Mesothelial cell of epicardium (in vitro differentiated cells): ENCODE results near the gene POLR3GL. TPM values are rescaled to one million over a fixed set of nuclear protein-coding genes. Genes with fewer than 3 reads are reported as not detected.

Source experiments
- DNase-seq, 2 experiments: peaks; one replicate each; pipeline ENCODE4 v3.0.0; 2021; ENCODE audit warnings: low spot score in 2 of 2; ENCODE audit not compliant: unreplicated experiment in 2 of 2
- H3K27ac Mint-ChIP-seq: 2 replicates; pipeline ENCODE4 v1.8.0; 2021; ENCODE audit warnings: mixed read lengths
- H3K27me3 Mint-ChIP-seq: 2 replicates; pipeline ENCODE4 v1.8.0; 2021; ENCODE audit warnings: low read depth, mixed read lengths
- H3K36me3 Mint-ChIP-seq: 2 replicates; pipeline ENCODE4 v1.8.0; 2021; ENCODE audit warnings: mixed read lengths
- H3K4me1 Mint-ChIP-seq: 2 replicates; pipeline ENCODE4 v1.8.0; 2021; ENCODE audit warnings: mixed read lengths
- H3K4me3 Mint-ChIP-seq: 2 replicates; pipeline ENCODE4 v1.8.0; 2021; ENCODE audit warnings: mild to moderate bottlenecking, moderate library complexity, mixed read lengths
- H3K9me3 Mint-ChIP-seq: 2 replicates; pipeline ENCODE4 v1.8.0; 2021; ENCODE audit warnings: mixed read lengths
- total RNA-seq: library from RNA; stranded (reverse); gene quantifications from 3 replicates; pipeline ENCODE4 v1.2.1, GENCODE V29; 2021
- TF ChIP-seq, protein P1 (sequence below): fragments of 200-600 bp; sonication (generic); IDR thresholded peaks from one replicate; pipeline ENCODE4 v1.5.0; 2021; ENCODE audit warnings: antibody characterized with exemption; ENCODE audit not compliant: unreplicated experiment

Gene POLR3GL
- total RNA-seq, 1 donor from 2014 or later: 16.4 TPM

DNA sequence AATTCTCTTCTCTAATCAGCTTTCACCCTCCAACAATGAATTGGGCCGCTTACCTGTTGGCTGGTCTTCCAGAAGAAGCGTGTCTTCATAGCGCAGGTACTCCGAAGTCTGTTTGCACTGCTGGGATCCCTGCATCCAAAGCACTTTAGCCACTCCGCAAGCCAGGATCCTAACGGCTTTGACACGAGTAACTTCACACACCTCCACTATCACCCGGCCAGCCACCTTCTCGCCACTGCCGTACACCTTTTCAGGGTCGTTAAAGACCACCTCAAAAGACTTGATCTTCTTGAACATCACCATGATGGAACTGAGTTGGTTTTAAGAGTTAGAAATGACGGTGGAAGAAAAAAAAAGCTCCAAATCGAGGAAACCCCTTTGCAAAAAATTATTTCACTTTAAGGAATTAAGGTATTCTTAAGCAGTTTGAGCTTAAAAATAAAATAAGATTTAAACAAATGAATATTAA, 31.5 kb downstream of the POLR3GL start:
- peaks cover 52% of the 10 kb centered on the region for H3K4me1 Mint-ChIP-seq
- H3K36me3 Mint-ChIP-seq: peaks cover 33% of the 10 kb centered on the region
- no peak for DNase-seq
- TF ChIP-seq, protein P1, sequence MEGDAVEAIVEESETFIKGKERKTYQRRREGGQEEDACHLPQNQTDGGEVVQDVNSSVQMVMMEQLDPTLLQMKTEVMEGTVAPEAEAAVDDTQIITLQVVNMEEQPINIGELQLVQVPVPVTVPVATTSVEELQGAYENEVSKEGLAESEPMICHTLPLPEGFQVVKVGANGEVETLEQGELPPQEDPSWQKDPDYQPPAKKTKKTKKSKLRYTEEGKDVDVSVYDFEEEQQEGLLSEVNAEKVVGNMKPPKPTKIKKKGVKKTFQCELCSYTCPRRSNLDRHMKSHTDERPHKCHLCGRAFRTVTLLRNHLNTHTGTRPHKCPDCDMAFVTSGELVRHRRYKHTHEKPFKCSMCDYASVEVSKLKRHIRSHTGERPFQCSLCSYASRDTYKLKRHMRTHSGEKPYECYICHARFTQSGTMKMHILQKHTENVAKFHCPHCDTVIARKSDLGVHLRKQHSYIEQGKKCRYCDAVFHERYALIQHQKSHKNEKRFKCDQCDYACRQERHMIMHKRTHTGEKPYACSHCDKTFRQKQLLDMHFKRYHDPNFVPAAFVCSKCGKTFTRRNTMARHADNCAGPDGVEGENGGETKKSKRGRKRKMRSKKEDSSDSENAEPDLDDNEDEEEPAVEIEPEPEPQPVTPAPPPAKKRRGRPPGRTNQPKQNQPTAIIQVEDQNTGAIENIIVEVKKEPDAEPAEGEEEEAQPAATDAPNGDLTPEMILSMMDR: no peak
- H3K4me3 Mint-ChIP-seq: peak overlapping the region; percentile 99
- H3K27me3 Mint-ChIP-seq: no peaks in the 10 kb centered on the region
- no peaks in the 10 kb centered on the region for H3K9me3 Mint-ChIP-seq
- H3K27ac Mint-ChIP-seq: peak overlapping the region; percentile 98

DNA sequence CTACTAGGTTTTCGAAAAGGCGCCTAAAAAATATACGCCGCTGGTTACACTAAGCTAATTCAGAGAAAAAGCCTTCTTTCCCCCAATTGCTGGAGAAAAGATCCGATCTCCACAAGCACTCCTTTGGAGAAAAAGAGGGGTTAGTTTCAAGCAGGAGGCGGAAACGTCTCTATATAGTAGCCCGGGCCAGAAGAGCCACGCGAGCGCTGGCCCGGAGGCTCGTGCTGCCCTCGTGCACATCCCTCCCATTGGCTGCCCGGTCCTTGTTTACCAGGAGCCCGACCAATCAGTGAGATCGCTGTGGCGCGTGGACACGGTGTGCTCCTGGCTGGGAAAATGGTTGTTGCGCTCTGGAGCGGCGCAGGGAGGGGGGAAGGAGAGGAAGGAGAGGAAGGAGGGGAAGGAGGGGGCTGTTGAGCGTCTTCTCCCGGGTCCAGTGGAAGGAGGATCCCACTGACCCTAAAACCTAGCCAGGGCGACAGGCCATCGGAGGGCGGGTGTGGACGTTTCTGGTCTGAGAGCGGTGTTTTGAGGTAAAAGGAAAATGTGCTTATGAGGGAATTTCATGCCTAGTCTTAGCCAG, 32.0 kb downstream of the POLR3GL start, which contains the start of gene TXNIP:
TXNIP (minus strand) TSS at position 147 of the 583 bp plus-strand sequence. CDS start 313 bp downstream, outside the sequence.
- peaks cover 51% of the 10 kb centered on the region for H3K4me1 Mint-ChIP-seq
- peak within 1 kb of the TSS; percentile 98 for H3K27ac Mint-ChIP-seq

DNA sequence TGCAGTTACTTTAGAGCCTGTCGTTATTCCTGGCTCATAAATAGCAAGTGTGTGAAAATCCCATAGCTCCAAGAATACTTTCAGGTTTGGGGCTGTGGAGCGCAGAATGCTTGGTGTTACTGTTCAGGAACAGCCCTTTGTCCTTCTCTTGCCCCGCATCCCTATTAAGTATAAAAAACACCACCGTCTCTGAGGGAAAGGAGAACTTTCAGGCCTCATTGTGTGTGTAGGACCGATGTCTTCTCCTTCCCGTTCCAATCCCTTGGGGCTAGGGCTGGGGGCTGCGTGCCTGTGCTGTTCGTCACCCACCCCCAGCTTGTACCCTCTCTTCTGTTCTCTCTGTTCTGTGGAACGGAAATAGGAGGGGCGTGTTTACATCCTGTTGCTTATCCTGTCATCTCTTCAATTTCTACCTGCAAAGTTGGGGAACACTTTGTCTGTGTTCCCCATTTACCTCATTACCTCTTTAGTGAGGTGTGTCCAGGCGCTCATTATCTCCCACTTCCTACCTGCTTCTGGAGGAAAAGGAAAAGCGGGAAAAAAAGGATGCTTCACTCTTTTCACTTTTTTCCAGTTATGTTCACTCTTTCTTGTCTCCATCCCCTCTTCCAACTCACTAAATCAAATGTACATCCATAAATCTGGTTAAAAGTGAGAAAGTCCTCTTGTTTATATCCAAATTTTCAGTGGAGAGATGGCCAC, 32.7 kb downstream of the POLR3GL start:
- DNase-seq: no peak
- Mint-ChIP-seq H3K9me3 (no peaks in the 10 kb centered on the region), H3K4me3 (peak overlapping the region; percentile 99), H3K27me3 (no peaks in the 10 kb centered on the region), H3K36me3 (peaks cover 30% of the 10 kb centered on the region), H3K27ac (peak overlapping the region; percentile 98), H3K4me1 (peaks cover 45% of the 10 kb centered on the region)
- TF ChIP-seq, protein P1: no peak

More for the DNA sequence above, 32.0 kb downstream of the POLR3GL start, which contains the start of gene TXNIP:
- Mint-ChIP-seq H3K9me3 (no peaks in the 10 kb centered on the region), H3K4me3 (peak within 1 kb of the TSS; percentile 99), H3K36me3 (peaks cover 33% of the 10 kb centered on the region), H3K27me3 (no peaks in the 10 kb centered on the region)
- TF ChIP-seq, protein P1: no peak
- DNase-seq: peak; percentile 94 to 97

DNA sequence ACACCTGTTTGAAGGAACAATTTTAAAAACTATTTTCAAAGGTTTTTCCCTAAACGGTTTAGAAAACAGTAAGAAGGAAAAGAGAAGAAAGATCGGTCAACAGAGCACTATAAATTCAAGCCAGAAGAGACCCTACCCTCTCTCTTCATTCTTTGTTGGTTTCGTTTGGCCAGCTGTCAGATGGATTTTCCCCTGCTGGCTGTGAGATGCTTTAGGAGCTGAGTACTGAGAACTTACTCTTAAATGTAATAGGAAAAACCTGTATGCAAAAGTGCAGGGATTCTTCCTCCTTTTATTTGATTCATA, 33.2 kb downstream of the POLR3GL start:
- Mint-ChIP-seq H3K27me3 (no peaks in the 10 kb centered on the region), H3K27ac (peak overlapping the region; percentile 98), H3K4me3 (peak overlapping the region; percentile 99), H3K9me3 (no peaks in the 10 kb centered on the region), H3K4me1 (peaks cover 41% of the 10 kb centered on the region), H3K36me3 (peaks cover 26% of the 10 kb centered on the region)
- no peak for DNase-seq
- TF ChIP-seq, protein P1: no peak

DNA sequence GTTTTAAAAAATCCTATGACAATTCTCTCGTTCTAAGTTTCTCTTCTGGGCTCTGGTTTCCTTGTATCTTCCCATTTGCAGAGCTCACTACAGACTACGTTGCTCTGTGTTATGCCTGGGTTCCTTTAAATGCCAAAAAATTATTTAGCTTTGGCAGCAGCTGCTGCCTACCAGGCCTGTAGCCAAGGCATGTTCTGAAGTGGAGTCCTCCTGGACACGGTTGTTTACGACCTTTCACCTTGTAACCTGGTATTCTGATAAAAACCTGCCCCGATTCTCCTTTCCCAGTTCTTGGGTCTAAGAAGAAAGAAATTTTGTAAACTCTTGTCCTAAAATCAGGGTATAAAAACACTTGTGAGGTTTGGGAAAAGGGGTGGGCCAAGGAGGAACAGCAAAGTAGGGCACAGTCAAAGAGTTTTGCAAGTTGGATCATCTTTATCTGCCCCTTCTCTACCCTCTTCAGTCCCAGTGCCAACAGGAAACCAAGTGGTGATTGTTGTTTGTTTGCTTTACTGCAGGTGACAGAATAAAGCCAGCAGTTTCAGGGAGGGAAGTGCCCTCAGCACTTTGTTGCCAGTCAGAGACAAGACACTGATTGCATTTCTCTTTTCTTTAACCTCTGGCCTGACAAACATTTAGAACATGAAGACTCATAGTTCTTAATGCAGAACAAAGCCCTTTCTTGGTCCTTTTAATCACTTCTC, 35.0 kb downstream of the POLR3GL start:
- H3K36me3 Mint-ChIP-seq: peaks cover 8% of the 10 kb centered on the region
- no peaks in the 10 kb centered on the region for H3K9me3 Mint-ChIP-seq
- H3K4me1 Mint-ChIP-seq: peaks cover 23% of the 10 kb centered on the region
- H3K27ac Mint-ChIP-seq: peak overlapping the region; percentile 3
- H3K4me3 Mint-ChIP-seq: no peak overlapping the region
- TF ChIP-seq, protein P1: no peak
- DNase-seq: no peak
- no peaks in the 10 kb centered on the region for H3K27me3 Mint-ChIP-seq
